ENCODE results near the gene FARS2. TPM values are rescaled to one million over a fixed set of nuclear protein-coding genes. Genes with fewer than 3 reads are reported as not detected.

Gene FARS2
- polyA plus RNA-seq, 1 donor from 2014 or later = 11.9 TPM

- Histone ChIP-seq H2AFZ (ENCODE audit: low read depth, low read length) (no peak overlapping the region), H3F3A (ENCODE audit: insufficient read depth, low read length, poor library complexity, severe bottlenecking) (no peaks in the 10 kb centered on the region), H3K4me3 (ENCODE audit: low read length) (no peak overlapping the region), H3K27ac (ENCODE audit: low read length) (no peak overlapping the region), H3K79me2 (replicated peaks; ENCODE audit: insufficient read depth, low read length) (no peaks in the 10 kb centered on the region), H3K4me2 (ENCODE audit: low read length) (no peak overlapping the region), H3K36me3 (ENCODE audit: insufficient read depth, low read length) (no peaks in the 10 kb centered on the region), H3K27me3 (ENCODE audit: insufficient read depth, low read depth, low read length) (no peaks in the 10 kb centered on the region), H3K9me2 (ENCODE audit: insufficient read depth, low read length) (no peaks in the 10 kb centered on the region), H3K9ac (ENCODE audit: low read length) (no peak overlapping the region), H4K20me1 (ENCODE audit: insufficient read depth) (no peaks in the 10 kb centered on the region), H3K9me3 (ENCODE audit: low read length) (no peaks in the 10 kb centered on the region)
- TF ChIP-seq EP300 (conservative IDR thresholded peaks at IDR 0.05; ENCODE audit: poor library complexity, severe bottlenecking) (no peak), REST (IDR thresholded peaks at IDR 0.05; ENCODE audit: borderline replicate concordance) (no peak), RAD21 (conservative IDR thresholded peaks at IDR 0.05) (no peak), SMC3 (conservative IDR thresholded peaks at IDR 0.05; ENCODE audit: poor library complexity) (no peak), MXI1 (conservative IDR thresholded peaks at IDR 0.05; ENCODE audit: poor library complexity, severe bottlenecking) (no peak), EZH2 (IDR thresholded peaks at IDR 0.05; ENCODE audit: borderline replicate concordance, insufficient read depth, low read length, poor library complexity, severe bottlenecking) (no peak), POLR2AphosphoS5 (IDR thresholded peaks at IDR 0.05) (no peak), TAF1 (IDR thresholded peaks at IDR 0.05; ENCODE audit: low read depth) (no peak)
- TF ChIP-seq, protein P1, sequence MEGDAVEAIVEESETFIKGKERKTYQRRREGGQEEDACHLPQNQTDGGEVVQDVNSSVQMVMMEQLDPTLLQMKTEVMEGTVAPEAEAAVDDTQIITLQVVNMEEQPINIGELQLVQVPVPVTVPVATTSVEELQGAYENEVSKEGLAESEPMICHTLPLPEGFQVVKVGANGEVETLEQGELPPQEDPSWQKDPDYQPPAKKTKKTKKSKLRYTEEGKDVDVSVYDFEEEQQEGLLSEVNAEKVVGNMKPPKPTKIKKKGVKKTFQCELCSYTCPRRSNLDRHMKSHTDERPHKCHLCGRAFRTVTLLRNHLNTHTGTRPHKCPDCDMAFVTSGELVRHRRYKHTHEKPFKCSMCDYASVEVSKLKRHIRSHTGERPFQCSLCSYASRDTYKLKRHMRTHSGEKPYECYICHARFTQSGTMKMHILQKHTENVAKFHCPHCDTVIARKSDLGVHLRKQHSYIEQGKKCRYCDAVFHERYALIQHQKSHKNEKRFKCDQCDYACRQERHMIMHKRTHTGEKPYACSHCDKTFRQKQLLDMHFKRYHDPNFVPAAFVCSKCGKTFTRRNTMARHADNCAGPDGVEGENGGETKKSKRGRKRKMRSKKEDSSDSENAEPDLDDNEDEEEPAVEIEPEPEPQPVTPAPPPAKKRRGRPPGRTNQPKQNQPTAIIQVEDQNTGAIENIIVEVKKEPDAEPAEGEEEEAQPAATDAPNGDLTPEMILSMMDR (IDR thresholded peaks at IDR 0.05; ENCODE audit: poor library complexity, severe bottlenecking) = no peak
Observed at GRCh38 chr6:5679691-5680090, 418.4 kb downstream of the FARS2 start.

DNA sequence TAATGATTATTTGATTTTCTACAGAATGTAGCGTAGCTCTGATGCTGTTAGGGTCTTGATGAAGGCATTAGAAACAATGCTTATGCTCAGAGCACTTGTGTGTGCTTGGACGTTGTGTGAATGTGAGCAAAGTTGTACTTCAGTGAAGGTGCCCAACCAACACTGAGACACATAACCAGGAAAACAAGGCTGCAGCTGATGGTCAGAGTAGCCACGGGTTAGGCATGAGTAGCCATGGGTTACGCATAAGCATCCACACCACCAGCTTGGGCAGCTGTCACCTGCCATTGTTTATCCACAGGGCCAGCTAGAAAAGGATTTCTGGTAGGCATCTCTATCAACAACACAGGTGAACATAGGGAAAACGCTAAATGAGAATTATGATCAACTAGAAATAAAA, 418.8 kb downstream of the FARS2 start:
- H3K4me2 ChIP-seq (ENCODE audit: low read length) = no peak overlapping the region
- no peaks in the 10 kb centered on the region for H3K27me3 ChIP-seq (ENCODE audit: insufficient read depth, low read depth, low read length)
- H3K27ac ChIP-seq (ENCODE audit: low read length) = no peak overlapping the region
- no peaks in the 10 kb centered on the region for H3K36me3 ChIP-seq (ENCODE audit: insufficient read depth, low read length)
- H3K9ac ChIP-seq (ENCODE audit: low read length) = no peak overlapping the region
- TF ChIP-seq EP300 (conservative IDR thresholded peaks at IDR 0.05; ENCODE audit: poor library complexity, severe bottlenecking) (no peak), SMC3 (conservative IDR thresholded peaks at IDR 0.05; ENCODE audit: poor library complexity) (no peak), EZH2 (IDR thresholded peaks at IDR 0.05; ENCODE audit: borderline replicate concordance, insufficient read depth, low read length, poor library complexity, severe bottlenecking) (no peak), MXI1 (conservative IDR thresholded peaks at IDR 0.05; ENCODE audit: poor library complexity, severe bottlenecking) (no peak), RAD21 (conservative IDR thresholded peaks at IDR 0.05) (no peak), TAF1 (IDR thresholded peaks at IDR 0.05; ENCODE audit: low read depth) (no peak), REST (IDR thresholded peaks at IDR 0.05; ENCODE audit: borderline replicate concordance) (no peak), POLR2AphosphoS5 (IDR thresholded peaks at IDR 0.05) (no peak)
- TF ChIP-seq, protein P1 (IDR thresholded peaks at IDR 0.05; ENCODE audit: poor library complexity, severe bottlenecking) = no peak
- H3K4me3 ChIP-seq (ENCODE audit: low read length) = no peak overlapping the region
- no peaks in the 10 kb centered on the region for H3F3A ChIP-seq (ENCODE audit: insufficient read depth, low read length, poor library complexity, severe bottlenecking)
- H4K20me1 ChIP-seq (ENCODE audit: insufficient read depth) = no peaks in the 10 kb centered on the region
- H3K79me2 ChIP-seq (replicated peaks; ENCODE audit: insufficient read depth, low read length) = no peaks in the 10 kb centered on the region
- no peak overlapping the region for H2AFZ ChIP-seq (ENCODE audit: low read depth, low read length)
- H3K9me3 ChIP-seq (ENCODE audit: low read length) = no peaks in the 10 kb centered on the region
- no peaks in the 10 kb centered on the region for H3K9me2 ChIP-seq (ENCODE audit: insufficient read depth, low read length)
